Epidermal melanocyte (primary cell): ENCODE data around the gene BACE1-AS.

ENCODE experiments used
- DNase-seq: peaks from one replicate; pipeline ENCODE4 v3.0.0; 2011; ENCODE audit warnings: low spot score; ENCODE audit not compliant: insufficient read length

BACE1-AS gene

GRCh38 chr11:117289795-117290194, 1.4 kb upstream of the BACE1-AS start:
- DNase-seq: no peak

GRCh38 chr11:117292616-117293015, 1.5 kb downstream of the BACE1-AS start:
- no peak for DNase-seq

- peak; percentile 45 for DNase-seq
Observed at GRCh38 chr11:117295438-117296137, 4.4 kb downstream of the BACE1-AS start.

DNA sequence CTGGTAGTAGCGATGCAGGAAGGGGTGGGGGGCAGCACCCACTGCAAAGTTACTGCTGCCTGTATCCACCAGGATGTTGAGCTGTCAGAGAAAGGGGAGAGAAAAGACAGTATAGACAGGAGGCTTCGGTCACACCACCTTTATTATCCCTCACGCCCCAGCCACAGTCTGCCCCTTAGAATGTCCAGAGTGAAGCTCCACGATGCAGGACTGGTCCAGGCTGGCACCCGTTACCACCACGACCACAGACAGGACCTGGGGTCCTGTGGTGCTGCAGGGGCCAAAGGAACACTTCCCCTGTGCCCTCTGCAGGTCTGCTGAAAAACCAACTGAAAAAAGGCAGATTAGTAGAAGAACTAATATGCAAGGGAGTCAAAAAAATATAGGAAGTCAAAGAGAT, 5.7 kb downstream of the BACE1-AS start:
- DNase-seq: no peak

DNA sequence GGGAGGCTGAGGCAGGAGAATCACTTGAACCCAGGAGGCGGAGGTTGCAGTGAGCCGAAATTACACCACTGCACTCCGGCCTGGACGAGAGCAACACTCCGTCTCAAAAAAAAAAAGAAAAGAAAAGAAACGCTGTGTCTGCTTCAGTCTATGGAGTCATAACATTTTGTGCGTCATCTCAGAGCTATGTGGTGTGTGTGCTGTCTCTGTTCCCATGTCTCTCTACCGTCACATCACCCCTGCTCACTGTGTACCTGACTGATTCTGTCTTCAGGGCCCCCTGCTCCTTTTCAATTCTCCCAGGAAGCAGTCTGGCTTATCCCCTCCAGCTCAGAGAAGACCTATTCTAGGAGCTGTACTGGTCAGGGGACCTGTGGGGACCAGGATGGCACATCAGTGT, 7.0 kb downstream of the BACE1-AS start:
- DNase-seq: no peak

DNA sequence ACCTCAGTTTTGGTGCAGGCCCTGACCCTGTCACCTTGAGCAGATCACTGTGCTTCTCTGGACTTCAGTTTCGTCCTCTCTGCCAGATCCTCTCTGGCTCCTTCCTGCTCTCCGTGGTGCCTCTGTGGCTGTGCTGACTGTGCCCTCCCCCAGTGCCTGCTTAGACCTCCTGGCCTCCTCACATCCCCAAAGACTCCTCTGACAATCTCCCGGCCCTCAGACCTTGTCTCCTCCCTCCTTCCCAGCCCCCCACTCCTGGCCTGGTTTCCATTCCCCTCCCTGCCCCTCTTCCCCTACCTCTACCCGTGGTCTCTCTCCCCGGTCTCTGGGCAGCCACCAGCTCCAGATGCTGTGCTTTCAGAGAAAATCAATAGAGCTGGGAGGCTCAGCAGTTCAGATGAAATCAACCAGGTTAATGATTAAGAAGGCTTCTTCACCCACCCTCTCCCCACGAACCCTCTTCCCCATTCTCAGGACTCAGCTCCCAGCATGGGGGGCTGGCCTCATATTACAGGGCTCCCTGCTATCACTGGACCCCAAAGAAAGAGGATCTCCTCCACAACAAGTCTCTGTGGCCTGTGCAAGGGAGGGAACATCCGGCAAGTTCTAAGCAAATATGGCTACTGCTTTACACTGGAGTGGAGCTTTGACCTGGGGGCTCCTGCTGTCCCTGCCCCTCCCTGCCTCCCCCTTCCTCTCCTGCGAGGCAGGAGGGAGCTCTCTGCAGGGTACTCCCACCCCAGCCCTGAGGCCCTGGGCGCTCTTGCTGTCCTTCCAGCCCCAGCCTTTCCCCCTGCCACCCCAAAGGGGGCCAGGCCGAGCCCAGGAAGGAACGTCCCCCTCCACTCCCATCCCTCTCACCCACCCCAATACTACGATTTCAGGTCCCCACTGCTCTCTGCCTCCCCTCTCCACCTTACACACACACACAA, 8.5 kb downstream of the BACE1-AS start:
- no peak for DNase-seq

DNA sequence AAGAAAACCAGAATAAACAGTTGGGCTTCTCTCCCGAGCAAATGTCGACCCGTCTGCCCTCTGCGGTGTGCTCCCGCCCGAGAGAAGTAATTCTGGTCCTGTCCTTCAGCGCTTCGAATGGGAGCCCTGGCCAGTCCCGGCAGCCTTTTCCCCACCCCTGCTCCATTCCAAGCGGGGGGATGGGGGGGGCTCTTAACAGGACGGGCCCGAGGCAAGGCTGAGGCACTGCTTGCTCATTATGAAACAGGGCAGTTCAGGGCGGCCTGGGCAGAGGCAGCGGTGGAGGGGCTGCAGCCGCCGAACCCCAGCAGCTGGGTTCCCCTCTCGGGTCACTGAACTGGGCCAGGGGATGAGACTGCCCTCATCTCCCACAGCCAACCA, 9.1 kb downstream of the BACE1-AS start:
- no peak for DNase-seq

DNA sequence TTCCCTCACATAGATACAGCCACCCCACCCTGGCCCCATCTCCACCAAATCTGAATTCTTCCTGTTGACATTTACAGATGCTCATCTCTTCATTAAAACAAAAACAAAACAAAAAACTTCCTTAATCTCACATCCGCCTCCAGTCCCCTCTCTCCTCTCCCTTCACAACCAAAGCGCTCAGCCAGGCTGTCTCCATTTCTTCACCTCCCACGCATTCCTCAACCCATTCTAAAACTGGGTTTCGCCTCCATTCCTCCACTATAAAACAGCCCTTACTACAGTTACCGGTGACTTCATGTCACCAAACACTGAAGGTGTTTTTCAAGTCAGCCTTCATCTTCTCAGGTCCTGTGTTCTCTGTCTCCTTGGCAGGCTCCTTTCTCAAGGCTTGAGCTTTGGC, 9.6 kb downstream of the BACE1-AS start:
- no peak for DNase-seq

DNA sequence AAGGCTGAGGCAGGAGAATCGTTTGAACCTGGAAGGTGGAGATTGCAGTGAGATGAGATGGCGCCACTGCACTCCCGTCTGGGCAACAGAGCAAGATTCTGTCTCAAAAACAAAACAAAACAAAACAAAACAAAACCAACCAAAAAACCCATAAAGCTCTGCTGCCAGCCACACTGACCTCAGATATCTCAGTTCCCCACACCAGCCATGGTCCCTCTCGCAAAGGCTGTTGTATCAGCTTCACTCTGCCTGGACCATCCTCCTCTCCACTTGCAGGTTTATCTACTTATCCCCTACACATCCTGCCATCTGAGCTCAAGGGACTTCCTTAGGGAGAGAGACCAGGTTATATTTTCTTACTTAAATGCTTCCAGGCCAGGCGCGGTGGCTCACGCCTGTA, 11.1 kb downstream of the BACE1-AS start:
- DNase-seq: no peak

GRCh38 chr11:117303101-117303500, 12.0 kb downstream of the BACE1-AS start:
- DNase-seq: no peak

DNA sequence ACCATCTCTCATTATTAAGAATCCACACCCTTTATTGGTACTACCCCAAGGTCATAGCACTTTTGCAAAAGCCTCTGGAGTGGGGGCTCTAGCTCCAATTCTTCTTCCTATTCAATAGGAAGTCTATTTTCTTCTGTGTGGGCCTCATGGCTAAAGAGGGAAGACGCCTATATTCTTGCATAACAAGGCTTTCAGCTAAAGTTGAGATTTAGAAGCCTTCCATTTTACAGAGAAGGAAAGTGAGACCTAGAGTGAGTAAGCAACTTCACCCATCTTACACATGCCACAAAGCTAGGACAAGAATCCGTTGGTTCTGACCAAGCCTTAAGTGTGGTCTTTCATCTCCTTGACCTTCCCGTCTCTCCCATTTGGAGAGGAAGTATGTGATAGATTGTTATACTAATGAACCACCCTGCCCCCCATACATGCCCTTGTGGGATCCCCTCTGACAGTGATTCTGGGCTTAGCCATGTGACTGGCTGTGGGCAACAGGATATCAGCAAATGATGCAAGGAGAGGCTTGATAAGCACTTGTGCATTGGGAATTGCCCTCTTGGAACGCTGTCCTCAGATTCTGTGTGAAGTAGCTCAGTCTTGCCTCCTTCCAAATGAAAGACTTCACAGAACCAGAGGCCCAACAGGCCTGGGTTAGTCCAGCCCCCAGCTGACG, 12.6 kb downstream of the BACE1-AS start:
- DNase-seq: no peak

GRCh38 chr11:117305145-117305544, 14.0 kb downstream of the BACE1-AS start:
- no peak for DNase-seq

DNA sequence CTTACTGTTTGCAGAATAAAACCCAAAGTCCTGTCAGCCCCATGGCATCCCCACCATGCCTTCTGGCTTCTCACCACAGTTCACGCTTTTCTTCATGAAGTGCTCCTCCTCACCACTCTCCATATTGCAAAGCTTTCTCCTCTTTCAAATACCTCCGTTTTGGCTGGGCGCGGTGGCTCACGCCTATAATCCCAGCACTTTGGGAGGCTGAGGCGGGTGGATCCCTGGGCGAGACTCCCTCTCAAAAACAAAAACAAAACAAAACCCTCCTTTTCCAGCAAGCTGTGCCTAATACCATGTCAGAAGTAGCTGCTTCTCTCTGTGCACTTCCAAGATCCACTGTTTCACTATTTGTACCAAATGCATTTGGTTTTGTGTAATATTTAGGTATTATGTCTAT, 18.2 kb downstream of the BACE1-AS start:
- DNase-seq: no peak

DNA sequence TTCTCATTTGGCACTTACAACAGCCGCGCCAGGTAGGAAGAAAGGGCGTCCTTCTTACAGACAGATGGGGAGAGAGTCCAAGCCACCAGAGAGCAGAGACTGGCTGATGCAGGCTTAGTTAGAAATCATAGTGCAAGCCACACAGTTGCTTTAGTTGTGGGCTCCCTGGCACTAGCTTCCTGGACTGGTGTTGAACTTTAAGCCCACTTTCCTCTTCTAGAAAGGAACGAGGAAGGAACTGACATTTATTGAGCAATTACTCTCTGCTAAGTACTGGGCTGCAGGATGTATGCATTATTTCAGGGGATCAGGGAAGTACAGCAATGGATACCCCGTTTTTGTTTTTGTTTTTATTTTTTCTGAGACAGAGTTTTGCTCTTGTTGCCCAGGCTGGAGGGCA, 21.9 kb downstream of the BACE1-AS start:
- no peak for DNase-seq

DNA sequence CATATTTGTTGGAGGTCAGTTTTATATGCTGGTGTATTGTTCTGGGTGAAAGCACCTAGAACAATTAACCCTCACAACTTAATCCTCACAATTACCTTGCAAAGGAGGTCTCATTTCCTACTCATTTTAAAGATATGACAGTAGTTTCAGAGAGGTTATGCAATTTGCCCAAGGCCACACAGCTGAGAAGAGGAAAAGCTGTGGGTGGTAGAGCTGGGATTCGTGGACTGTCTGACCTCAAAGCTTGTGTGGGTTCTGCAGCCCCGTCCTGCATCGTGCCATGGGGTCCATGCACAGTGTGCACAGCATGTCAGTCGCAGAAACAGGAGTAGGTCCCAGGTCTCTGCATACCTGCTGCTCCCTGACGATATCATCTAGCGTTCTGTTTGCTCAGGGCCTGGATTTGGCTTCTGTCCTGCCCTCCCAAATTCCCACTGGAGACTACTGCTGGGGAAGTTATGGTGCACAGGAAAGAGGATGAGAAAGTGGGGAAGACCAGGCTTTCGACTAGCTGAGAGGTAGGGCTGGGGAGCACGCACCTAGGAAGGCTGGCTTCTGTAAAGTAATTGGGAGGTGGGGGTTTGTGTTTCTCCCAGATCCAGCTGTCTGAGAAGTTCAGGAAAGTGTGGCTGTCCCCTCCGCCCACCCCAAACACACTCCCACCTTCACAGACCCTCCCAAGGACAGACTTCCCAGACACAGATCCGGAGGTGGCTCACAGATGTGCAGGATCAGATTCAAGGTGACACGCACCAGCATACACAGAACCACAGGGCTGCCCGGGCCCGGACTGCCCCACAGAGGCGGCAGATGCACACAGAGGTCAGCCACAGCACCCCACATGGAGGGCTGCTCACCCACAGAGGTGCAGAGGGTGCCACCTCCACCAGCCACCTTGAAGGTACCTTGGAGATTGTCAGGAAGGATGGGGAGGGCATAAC, 23.0 kb downstream of the BACE1-AS start:
- DNase-seq: no peak

DNA sequence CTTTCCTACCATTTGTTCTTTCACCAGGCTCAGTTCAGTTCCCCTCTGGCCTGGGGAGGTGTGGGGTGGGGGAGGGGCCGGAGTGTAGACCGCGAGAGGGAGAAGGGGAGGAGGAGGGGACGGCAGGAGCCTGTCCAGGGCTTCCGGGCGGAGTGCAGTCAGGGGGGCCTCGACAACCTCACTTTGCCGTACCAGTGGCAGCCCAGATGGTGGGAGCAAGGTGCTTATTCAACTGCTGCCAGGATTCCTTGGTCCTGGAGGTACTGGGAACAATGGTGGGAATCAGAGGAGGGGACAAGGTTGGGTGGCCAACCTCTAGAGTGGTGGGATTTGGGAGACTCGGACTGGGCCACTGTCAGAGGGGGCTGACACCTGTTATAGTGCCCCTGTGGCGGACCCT, 23.7 kb downstream of the BACE1-AS start:
- no peak for DNase-seq

DNA sequence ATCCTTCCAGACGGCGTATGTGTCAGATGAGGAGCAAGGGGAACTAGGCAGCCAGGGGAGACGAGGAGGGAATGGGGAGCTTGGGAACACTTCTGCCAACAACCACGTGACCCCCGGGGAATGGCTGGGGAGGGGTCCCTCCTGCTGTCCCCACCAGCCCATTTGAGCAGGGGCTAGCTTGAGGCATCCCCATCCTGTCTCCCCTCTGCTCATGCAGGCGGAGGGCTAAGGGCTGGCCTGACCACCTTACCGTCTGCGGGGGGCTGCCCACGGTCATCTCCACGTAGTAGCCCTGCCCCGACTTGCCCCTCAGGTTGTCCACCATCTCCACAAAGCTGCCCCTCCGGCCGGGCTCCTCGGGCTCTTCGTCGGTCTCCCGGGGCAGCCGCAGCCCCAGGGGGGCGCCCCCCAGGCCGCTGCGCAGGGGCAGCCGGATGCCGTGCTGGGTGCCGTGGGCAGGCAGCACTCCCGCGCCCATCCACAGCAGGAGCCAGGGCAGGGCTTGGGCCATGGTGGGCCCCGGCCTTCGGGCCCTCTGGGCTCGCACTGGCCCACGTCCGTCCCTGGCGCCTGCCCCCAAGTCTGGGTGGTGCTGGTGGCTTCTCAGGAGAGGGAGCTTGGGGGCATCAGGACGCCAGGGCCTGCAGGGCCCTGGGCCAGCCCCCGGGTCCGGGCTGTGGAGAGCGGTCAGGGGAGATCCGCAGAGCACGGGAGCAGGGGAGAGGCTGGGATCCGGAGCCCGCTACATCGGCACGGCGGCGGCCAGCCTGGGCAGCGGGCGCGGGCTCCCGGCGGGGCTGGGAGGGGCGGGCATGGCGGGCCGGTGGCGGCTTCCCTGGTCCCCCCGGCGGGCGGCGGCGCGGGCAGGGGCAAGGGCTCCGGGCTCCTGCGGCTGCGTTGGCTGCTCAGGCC, 24.4 kb downstream of the BACE1-AS start:
- no peak for DNase-seq

DNA sequence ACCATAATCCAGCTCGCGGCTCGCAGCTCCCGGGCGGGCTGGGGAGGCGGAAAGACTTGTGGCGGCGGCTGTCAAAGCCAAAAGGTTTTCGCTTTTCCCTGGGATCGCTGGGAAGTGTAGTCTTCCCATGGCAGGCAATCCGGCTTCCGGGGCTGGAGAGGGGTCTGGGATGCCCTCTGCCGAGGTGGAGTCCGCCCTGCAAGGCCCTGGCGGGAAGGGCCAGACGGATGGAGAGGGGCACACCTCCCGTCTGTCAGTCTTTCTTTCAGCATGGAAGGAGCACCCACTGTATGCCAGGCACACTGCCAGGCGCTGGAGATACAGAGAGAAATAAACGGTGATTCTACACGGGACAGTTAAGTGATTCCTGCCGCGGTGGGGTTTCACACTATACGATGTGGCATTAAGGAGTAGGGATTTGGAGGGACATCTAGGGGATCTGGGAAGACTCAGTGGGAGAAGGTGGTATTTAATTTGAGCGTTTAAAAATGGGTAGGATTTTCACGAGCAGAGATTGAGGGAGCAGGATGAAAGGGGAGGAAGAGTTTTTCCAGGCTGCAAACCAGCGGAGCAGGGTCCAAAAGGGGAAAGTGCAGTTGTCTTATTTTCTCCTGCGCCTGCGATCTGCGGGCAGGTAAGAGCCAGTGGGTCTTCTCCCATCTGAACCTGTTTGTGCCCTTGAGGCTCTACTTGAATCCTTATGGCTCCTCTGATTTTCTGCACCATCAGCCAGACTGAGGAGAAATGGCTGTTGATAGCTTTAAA, 25.2 kb downstream of the BACE1-AS start, which contains the start of gene BACE1:
Gene BACE1, minus strand, starts transcription at position 60 of the 765 bp plus-strand sequence. CDS start 461 bp downstream, outside the sequence.
- DNase-seq: peak; percentile 94

GRCh38 chr11:117318738-117319137, 27.6 kb downstream of the BACE1-AS start:
- DNase-seq: no peak
